Hepatocyte (in vitro differentiated cells): ENCODE results near the gene LDLRAD4. TPM values are rescaled to one million over a fixed set of nuclear protein-coding genes. Genes with fewer than 3 reads are reported as not detected.

ENCODE experiments used
- DNase-seq: peaks from one replicate; pipeline ENCODE4 v3.0.0-alpha.2; 2016; ENCODE audit warnings: low spot score
- H2AFZ ChIP-seq: fragments of 200-600 bp; sonication (generic); 2 replicates; pipeline ENCODE4 v1.6.0; 2016; ENCODE audit warnings: antibody characterized with exemption, mild to moderate bottlenecking
- H3K27ac ChIP-seq: fragments of 200-600 bp; sonication (generic); 2 replicates; pipeline ENCODE4 v1.5.1; 2016; ENCODE audit warnings: mild to moderate bottlenecking
- H3K27me3 ChIP-seq: fragments of 200-600 bp; sonication (generic); 2 replicates; pipeline ENCODE4 v1.6.1; 2016
- H3K36me3 ChIP-seq: fragments of 200-600 bp; sonication (generic); replicated peaks from 2 replicates; pipeline ENCODE4 v1.5.1; 2016; ENCODE audit warnings: low read depth; ENCODE audit not compliant: insufficient read depth
- H3K4me1 ChIP-seq: fragments of 200-600 bp; sonication (generic); 2 replicates; pipeline ENCODE4 v1.5.1; 2016; ENCODE audit warnings: mild to moderate bottlenecking, moderate library complexity; ENCODE audit not compliant: insufficient read depth
- H3K4me2 ChIP-seq: fragments of 200-600 bp; sonication (generic); 2 replicates; pipeline ENCODE4 v1.6.0; 2016
- H3K4me3 ChIP-seq: fragments of 200-600 bp; sonication (generic); 2 replicates; pipeline ENCODE4 v1.5.1; 2016; ENCODE audit warnings: mild to moderate bottlenecking
- H3K79me2 ChIP-seq: fragments of 200-600 bp; sonication (generic); 2 replicates; pipeline ENCODE4 v1.6.0; 2017; ENCODE audit warnings: mild to moderate bottlenecking
- H3K9me2 ChIP-seq: fragments of 200-600 bp; sonication (generic); replicated peaks from 2 replicates; pipeline ENCODE4 v1.6.0; 2017; ENCODE audit warnings: mild to moderate bottlenecking; ENCODE audit not compliant: insufficient read depth
- H3K9me3 ChIP-seq: fragments of 200-600 bp; sonication (generic); 2 replicates; pipeline ENCODE4 v1.5.1; 2016; ENCODE audit warnings: low read depth, mild to moderate bottlenecking
- H4K20me1 ChIP-seq: fragments of 200-600 bp; sonication (generic); 2 replicates; pipeline ENCODE4 v1.6.0; 2016; ENCODE audit warnings: mild to moderate bottlenecking; ENCODE audit not compliant: insufficient read depth, poor library complexity, severe bottlenecking
- CTCF ChIP-seq: fragments of 200-600 bp; sonication (generic); IDR thresholded peaks from 2 replicates; pipeline ENCODE4 v1.5.1; 2016; ENCODE audit warnings: antibody characterized with exemption, mild to moderate bottlenecking; ENCODE audit not compliant: poor library complexity
- EZH2 ChIP-seq: fragments of 200-600 bp; sonication (generic); IDR thresholded peaks from 2 replicates; pipeline ENCODE4 v1.6.1; 2016; ENCODE audit warnings: antibody characterized with exemption, mild to moderate bottlenecking, borderline replicate concordance
- EZH2phosphoT487 ChIP-seq: fragments of 200-600 bp; sonication (generic); IDR thresholded peaks from one replicate; pipeline ENCODE4 v1.6.1; 2018; ENCODE audit warnings: antibody characterized with exemption, mild to moderate bottlenecking, low read depth, moderate library complexity; ENCODE audit not compliant: unreplicated experiment, severe bottlenecking
- WGBS: methylation state at CpG from one replicate; pipeline ENCODE4 v1.1.6; 2016; ENCODE audit warnings: low lambda C conversion rate; ENCODE audit errors: missing lambda C conversion rate; 5-methylcytosine and 5-hydroxymethylcytosine counted together
- polyA plus RNA-seq: library from polyadenylated mRNA; unstranded; fragments of >200 nt; fragmentation: Nextera tagmentation; extraction: Ambion mirVana; gene quantifications from 2 replicates; pipeline ENCODE4 v1.2.1, GENCODE V29; 2016
- total RNA-seq: library from RNA; depleted of rRNA; stranded (reverse); fragments of >200 nt; gene quantifications from 2 replicates; pipeline ENCODE4 v1.2.3, GENCODE V29; 2014

LDLRAD4 gene
- total and polyA plus RNA-seq, 2 experiments from 2014 or later, result 15.1 to 29.0 TPM

- Histone ChIP-seq H3K36me3 (no peaks in the 10 kb centered on the region), H4K20me1 (no peaks in the 10 kb centered on the region), H3K4me1 (no peaks in the 10 kb centered on the region), H3K9me2 (no peaks in the 10 kb centered on the region), H3K79me2 (no peaks in the 10 kb centered on the region), H3K4me3 (no peak overlapping the region), H3K27ac (no peak overlapping the region), H3K9me3 (no peaks in the 10 kb centered on the region), H2AFZ (no peak overlapping the region), H3K27me3 (no peaks in the 10 kb centered on the region), H3K4me2 (no peak overlapping the region)
- 65% methylated on average over 7 of the region's 7 CpGs for WGBS
- DNase-seq, result no peak
- no peak for TF ChIP-seq CTCF
- no peak for TF ChIP-seq EZH2
- no peak for TF ChIP-seq EZH2phosphoT487
Measured at GRCh38 chr18:13657974-13658373, 439.4 kb downstream of the LDLRAD4 start.

DNA sequence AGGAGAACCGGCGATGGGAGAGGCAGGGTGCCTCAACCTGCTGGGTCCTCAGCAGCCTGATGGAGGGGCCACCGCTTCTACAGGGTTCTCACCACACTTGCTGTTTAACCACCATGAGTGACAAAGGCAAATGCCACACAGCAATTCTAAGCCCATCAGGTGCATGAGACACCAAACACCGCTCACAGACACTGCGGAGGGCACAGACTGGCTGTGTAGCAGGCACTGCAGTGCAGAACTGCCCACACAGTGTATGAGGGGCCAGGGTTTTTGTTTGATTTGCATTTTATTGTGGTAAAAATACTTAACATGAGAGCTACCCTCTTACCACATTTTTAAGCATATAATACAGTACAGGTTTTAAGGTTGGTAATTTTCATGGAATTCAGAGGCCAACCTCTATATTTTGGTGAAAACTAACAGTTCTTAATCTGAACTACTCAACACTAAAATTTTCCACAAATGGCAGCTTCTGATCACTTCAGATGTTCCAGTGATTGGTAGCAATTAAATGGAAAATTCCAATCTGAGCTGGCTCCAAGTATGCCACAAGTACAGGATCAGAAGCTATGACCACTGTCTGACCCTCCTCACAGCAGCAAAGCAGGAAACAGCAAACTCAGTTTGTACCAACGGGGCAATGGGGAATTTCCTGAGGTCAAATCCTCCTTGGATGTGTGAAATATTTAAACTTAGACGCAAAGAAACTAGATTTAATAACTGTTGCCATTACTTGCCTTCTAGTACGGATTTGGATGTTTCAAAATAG is 440.1 kb downstream of the LDLRAD4 start:
- H3K9me2 ChIP-seq, result no peaks in the 10 kb centered on the region
- H3K9me3 ChIP-seq, result no peaks in the 10 kb centered on the region
- no peaks in the 10 kb centered on the region for H3K4me1 ChIP-seq
- H3K4me2 ChIP-seq, result no peak overlapping the region
- no peak overlapping the region for H2AFZ ChIP-seq
- no peak overlapping the region for H3K27ac ChIP-seq
- H3K27me3 ChIP-seq, result no peaks in the 10 kb centered on the region
- TF ChIP-seq CTCF, result no peak
- no peak for TF ChIP-seq EZH2
- no peak for TF ChIP-seq EZH2phosphoT487
- no peak overlapping the region for H3K4me3 ChIP-seq
- no peaks in the 10 kb centered on the region for H3K79me2 ChIP-seq
- no peaks in the 10 kb centered on the region for H4K20me1 ChIP-seq
- no peak for DNase-seq
- WGBS, result 90% methylated on average over 8 of the region's 8 CpGs
- H3K36me3 ChIP-seq, result no peaks in the 10 kb centered on the region

DNA sequence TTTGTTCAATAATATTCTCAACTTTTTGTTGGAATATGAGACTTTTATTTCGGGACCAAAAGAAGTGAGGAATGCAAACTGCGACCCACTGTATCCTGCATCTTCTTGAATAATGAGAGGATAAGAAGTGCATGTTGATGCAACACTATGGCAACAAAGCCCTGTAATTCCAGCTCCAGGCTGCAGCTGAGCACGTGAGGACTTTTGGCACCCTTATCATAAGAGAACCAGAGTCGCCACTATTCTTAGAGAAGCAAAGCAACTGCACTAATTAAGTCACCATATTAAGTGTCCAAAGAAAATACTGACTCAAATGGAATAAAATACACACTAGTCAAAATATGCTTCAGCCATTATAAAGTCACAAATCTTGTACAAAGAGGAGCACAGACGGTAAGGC is 441.9 kb downstream of the LDLRAD4 start:
- Histone ChIP-seq H3K27me3 (no peaks in the 10 kb centered on the region), H3K9me2 (no peaks in the 10 kb centered on the region), H3K9me3 (no peaks in the 10 kb centered on the region), H4K20me1 (no peaks in the 10 kb centered on the region), H3K4me3 (no peak overlapping the region), H3K4me2 (no peak overlapping the region), H3K79me2 (no peaks in the 10 kb centered on the region), H2AFZ (no peak overlapping the region), H3K27ac (no peak overlapping the region), H3K4me1 (no peaks in the 10 kb centered on the region), H3K36me3 (no peaks in the 10 kb centered on the region)
- no peak for TF ChIP-seq EZH2phosphoT487
- TF ChIP-seq CTCF, result no peak
- TF ChIP-seq EZH2, result no peak
- no peak for DNase-seq
- 90% methylated on average over 5 of the region's 5 CpGs for WGBS
